ENCODE results near the gene PARD3B. TPM values are rescaled to one million over a fixed set of nuclear protein-coding genes. Genes with fewer than 3 reads are reported as not detected.
A peak's percentile ranks its signal among the peaks of the same experiment; 100 is the strongest.

The PARD3B gene
- total and polyA plus RNA-seq, 2 donors (not counting 1 experiment from before 2014, with no cell fraction given), result 7.4 to 20.6 TPM

DNA sequence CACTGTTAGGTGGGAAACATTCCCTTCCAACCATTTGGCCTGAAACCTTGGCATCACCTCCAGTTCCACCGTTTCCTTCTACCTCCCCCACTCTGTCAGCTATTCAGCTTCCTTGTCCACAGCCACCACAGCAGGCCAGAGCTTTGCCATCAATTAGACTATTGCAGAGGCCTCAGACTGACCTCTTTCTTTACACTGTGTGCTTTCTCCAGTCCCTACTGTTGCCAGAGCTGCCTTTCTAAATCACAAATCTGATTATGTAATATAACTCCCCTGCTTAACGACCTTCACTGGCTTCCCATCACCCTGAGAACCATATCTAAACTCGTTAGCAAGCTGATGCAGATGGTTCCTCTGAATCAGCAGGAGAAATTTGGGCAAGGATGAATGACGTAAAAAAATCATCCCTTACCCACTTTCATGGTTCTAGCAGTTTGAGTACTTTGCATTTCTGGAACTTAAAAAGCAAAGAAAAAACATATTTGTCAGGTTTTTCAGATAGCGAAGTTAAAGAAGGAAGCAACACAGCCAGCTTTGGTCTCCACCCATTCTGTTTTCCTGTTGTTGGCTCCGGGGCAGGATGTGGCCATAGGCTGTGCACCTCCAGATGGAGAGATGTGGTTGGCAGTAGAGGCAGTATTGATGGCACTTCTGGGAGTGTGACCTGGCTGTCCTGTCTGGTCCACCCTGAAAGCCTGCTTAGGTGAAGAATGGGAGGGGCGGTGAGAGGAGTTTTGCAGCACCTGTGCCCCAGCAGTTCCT is 422.1 kb downstream of the PARD3B start:
- Histone ChIP-seq H3K27me3 (ENCODE audit: control insufficient read depth, insufficient read depth, low read length) (no peaks in the 10 kb centered on the region), H3K9me3 (ENCODE audit: control insufficient read depth, insufficient read depth, low read depth, low read length) (no peaks in the 10 kb centered on the region), H3K27ac (ENCODE audit: insufficient read depth, low read length) (no peak overlapping the region), H3K4me3 (replicated peaks in 1 of 4; ENCODE audit: control extremely low read depth in 1 of 4, insufficient read depth in 1 of 4, low read depth in 3 of 4, low read length in 4 of 4) (no peak overlapping the region), H3K4me2 (ENCODE audit: extremely low read depth, insufficient read depth, low read length) (no peak overlapping the region), H3K4me1 (ENCODE audit: control insufficient read depth, extremely low read depth, insufficient read depth, low read length) (no peaks in the 10 kb centered on the region), H2AFZ (ENCODE audit: low read length) (no peak overlapping the region), H4K20me1 (ENCODE audit: control insufficient read depth, extremely low read depth, insufficient read depth, low read length) (no peaks in the 10 kb centered on the region), H3K36me3 (ENCODE audit: control insufficient read depth, insufficient read depth, low read length) (no peaks in the 10 kb centered on the region), H3K79me2 (ENCODE audit: control insufficient read depth, insufficient read depth, low read length) (no peaks in the 10 kb centered on the region), H3K9ac (ENCODE audit: insufficient read depth, low read length) (no peak overlapping the region)
- TF ChIP-seq, protein P1, sequence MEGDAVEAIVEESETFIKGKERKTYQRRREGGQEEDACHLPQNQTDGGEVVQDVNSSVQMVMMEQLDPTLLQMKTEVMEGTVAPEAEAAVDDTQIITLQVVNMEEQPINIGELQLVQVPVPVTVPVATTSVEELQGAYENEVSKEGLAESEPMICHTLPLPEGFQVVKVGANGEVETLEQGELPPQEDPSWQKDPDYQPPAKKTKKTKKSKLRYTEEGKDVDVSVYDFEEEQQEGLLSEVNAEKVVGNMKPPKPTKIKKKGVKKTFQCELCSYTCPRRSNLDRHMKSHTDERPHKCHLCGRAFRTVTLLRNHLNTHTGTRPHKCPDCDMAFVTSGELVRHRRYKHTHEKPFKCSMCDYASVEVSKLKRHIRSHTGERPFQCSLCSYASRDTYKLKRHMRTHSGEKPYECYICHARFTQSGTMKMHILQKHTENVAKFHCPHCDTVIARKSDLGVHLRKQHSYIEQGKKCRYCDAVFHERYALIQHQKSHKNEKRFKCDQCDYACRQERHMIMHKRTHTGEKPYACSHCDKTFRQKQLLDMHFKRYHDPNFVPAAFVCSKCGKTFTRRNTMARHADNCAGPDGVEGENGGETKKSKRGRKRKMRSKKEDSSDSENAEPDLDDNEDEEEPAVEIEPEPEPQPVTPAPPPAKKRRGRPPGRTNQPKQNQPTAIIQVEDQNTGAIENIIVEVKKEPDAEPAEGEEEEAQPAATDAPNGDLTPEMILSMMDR (conservative IDR thresholded peaks at IDR 0.05 in 1 of 2, IDR thresholded peaks at IDR 0.05 in 1 of 2; ENCODE audit: low read depth in 1 of 2, low read length in 2 of 2), result no peak
- DNase-seq (ENCODE audit: low read depth in 2 of 2), result peak in 1 of 2 donors; percentile 6

GRCh38 chr2:204971206-204971907 is 426.1 kb downstream of the PARD3B start:
- no peaks in the 10 kb centered on the region for H3K9me3 ChIP-seq (ENCODE audit: control insufficient read depth, insufficient read depth, low read depth, low read length)
- no peak overlapping the region for H3K27ac ChIP-seq (ENCODE audit: insufficient read depth, low read length)
- no peak overlapping the region for H3K4me2 ChIP-seq (ENCODE audit: extremely low read depth, insufficient read depth, low read length)
- no peaks in the 10 kb centered on the region for H3K79me2 ChIP-seq (ENCODE audit: control insufficient read depth, insufficient read depth, low read length)
- H2AFZ ChIP-seq (ENCODE audit: low read length), result no peak overlapping the region
- no peak for DNase-seq (ENCODE audit: low read depth in 2 of 2)
- no peaks in the 10 kb centered on the region for H3K27me3 ChIP-seq (ENCODE audit: control insufficient read depth, insufficient read depth, low read length)
- H3K36me3 ChIP-seq (ENCODE audit: control insufficient read depth, insufficient read depth, low read length), result no peaks in the 10 kb centered on the region
- TF ChIP-seq EZH2 (IDR thresholded peaks at IDR 0.05; ENCODE audit: low read length, missing control alignments), result no peak
- TF ChIP-seq, protein P1 (conservative IDR thresholded peaks at IDR 0.05 in 1 of 2, IDR thresholded peaks at IDR 0.05 in 1 of 2; ENCODE audit: low read depth in 1 of 2, low read length in 2 of 2), result no peak
- no peak overlapping the region for H3K9ac ChIP-seq (ENCODE audit: insufficient read depth, low read length)
- no peaks in the 10 kb centered on the region for H4K20me1 ChIP-seq (ENCODE audit: control insufficient read depth, extremely low read depth, insufficient read depth, low read length)
- no peak overlapping the region for H3K4me3 ChIP-seq (replicated peaks in 1 of 4; ENCODE audit: control extremely low read depth in 1 of 4, insufficient read depth in 1 of 4, low read depth in 3 of 4, low read length in 4 of 4)
- H3K4me1 ChIP-seq (ENCODE audit: control insufficient read depth, extremely low read depth, insufficient read depth, low read length), result peaks cover 3% of the 10 kb centered on the region

DNA sequence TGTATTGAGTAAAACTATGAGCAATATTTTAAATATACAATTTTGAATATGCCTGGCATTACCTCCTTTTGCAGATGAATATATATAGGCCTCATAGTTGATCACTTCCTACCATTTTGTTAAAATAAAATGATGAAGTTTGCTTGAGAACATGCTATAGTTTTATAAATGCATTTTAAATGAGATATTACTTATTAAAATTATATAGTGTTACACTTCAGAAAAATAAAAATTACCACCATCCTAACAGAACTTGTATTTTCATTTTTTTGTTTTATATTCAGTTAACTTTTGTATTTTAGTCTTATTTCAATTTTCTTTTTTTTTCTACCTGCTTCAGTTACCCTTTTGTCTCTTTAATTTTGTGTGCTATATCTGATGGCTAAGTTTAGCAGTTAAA is 426.9 kb downstream of the PARD3B start:
- H3K4me2 ChIP-seq (ENCODE audit: extremely low read depth, insufficient read depth, low read length), result no peak overlapping the region
- H3K4me1 ChIP-seq (ENCODE audit: control insufficient read depth, extremely low read depth, insufficient read depth, low read length), result peaks cover 3% of the 10 kb centered on the region
- H3K36me3 ChIP-seq (ENCODE audit: control insufficient read depth, insufficient read depth, low read length), result no peaks in the 10 kb centered on the region
- no peaks in the 10 kb centered on the region for H3K9me3 ChIP-seq (ENCODE audit: control insufficient read depth, insufficient read depth, low read depth, low read length)
- H2AFZ ChIP-seq (ENCODE audit: low read length), result no peak overlapping the region
- DNase-seq (ENCODE audit: low read depth in 2 of 2), result no peak
- H3K27ac ChIP-seq (ENCODE audit: insufficient read depth, low read length), result no peak overlapping the region
- H4K20me1 ChIP-seq (ENCODE audit: control insufficient read depth, extremely low read depth, insufficient read depth, low read length), result no peaks in the 10 kb centered on the region
- no peak overlapping the region for H3K4me3 ChIP-seq (replicated peaks in 1 of 4; ENCODE audit: control extremely low read depth in 1 of 4, insufficient read depth in 1 of 4, low read depth in 3 of 4, low read length in 4 of 4)
- no peaks in the 10 kb centered on the region for H3K27me3 ChIP-seq (ENCODE audit: control insufficient read depth, insufficient read depth, low read length)
- H3K9ac ChIP-seq (ENCODE audit: insufficient read depth, low read length), result no peak overlapping the region
- no peaks in the 10 kb centered on the region for H3K79me2 ChIP-seq (ENCODE audit: control insufficient read depth, insufficient read depth, low read length)
- TF ChIP-seq EZH2 (IDR thresholded peaks at IDR 0.05; ENCODE audit: low read length, missing control alignments), result no peak
- TF ChIP-seq, protein P1 (conservative IDR thresholded peaks at IDR 0.05 in 1 of 2, IDR thresholded peaks at IDR 0.05 in 1 of 2; ENCODE audit: low read depth in 1 of 2, low read length in 2 of 2), result no peak

Measured in fibroblast of lung (primary cell).